ENCODE measurements around the gene RAB3GAP1.
"Not testable (repeated sequence)": the region's sequence is repeated elsewhere in the genome, so short reads cannot be mapped to it uniquely, and the experiment has no call there.

Gene RAB3GAP1

GRCh38 chr2:135121016-135121657 lies 69.0 kb downstream of the RAB3GAP1 start:
- no peak for DNase-seq
- Histone ChIP-seq H3K27me3 (ENCODE audit: insufficient read depth, low read depth, severe bottlenecking) (no peaks in the 10 kb centered on the region), H3K36me3 (peaks cover 32% of the 10 kb centered on the region), H3K4me3 (ENCODE audit: low read depth, low read length) (no peak overlapping the region), H3K27ac (no peak overlapping the region), H3K9me3 (ENCODE audit: severe bottlenecking) (no peaks in the 10 kb centered on the region)
- TF ChIP-seq, protein P1, sequence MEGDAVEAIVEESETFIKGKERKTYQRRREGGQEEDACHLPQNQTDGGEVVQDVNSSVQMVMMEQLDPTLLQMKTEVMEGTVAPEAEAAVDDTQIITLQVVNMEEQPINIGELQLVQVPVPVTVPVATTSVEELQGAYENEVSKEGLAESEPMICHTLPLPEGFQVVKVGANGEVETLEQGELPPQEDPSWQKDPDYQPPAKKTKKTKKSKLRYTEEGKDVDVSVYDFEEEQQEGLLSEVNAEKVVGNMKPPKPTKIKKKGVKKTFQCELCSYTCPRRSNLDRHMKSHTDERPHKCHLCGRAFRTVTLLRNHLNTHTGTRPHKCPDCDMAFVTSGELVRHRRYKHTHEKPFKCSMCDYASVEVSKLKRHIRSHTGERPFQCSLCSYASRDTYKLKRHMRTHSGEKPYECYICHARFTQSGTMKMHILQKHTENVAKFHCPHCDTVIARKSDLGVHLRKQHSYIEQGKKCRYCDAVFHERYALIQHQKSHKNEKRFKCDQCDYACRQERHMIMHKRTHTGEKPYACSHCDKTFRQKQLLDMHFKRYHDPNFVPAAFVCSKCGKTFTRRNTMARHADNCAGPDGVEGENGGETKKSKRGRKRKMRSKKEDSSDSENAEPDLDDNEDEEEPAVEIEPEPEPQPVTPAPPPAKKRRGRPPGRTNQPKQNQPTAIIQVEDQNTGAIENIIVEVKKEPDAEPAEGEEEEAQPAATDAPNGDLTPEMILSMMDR (IDR thresholded peaks at IDR 0.05; ENCODE audit: low read depth, low read length) = no peak

DNA sequence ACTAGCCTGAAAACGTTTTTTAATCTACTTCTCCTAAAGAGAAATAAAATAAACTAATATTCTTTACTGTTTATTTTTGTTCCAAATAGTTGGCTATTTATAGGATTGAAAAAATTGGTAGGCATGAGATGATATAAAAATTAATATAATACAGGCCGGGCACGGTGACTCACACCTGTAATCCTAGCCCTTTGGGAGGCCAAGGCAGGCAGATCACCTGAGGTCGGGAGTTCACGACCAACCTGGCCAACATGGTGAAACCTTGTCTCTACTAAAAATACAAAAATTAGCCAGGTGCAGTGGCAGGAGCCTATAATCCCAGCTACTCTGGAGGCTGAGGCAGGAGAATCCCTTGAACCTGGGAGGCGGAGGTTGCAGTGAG lies 69.6 kb downstream of the RAB3GAP1 start:
- H3K36me3 ChIP-seq = peaks cover 33% of the 10 kb centered on the region
- DNase-seq; H3K9me3 ChIP-seq (ENCODE audit: severe bottlenecking); H3K4me3 ChIP-seq (ENCODE audit: low read depth, low read length); H3K27ac ChIP-seq; H3K27me3 ChIP-seq (ENCODE audit: insufficient read depth, low read depth, severe bottlenecking): not testable (repeated sequence)

GRCh38 chr2:135124924-135125886 lies 73.1 kb downstream of the RAB3GAP1 start:
- Histone ChIP-seq H3K27me3 (ENCODE audit: insufficient read depth, low read depth, severe bottlenecking) (no peaks in the 10 kb centered on the region), H3K4me3 (ENCODE audit: low read depth, low read length) (no peak overlapping the region), H3K36me3 (peaks cover 58% of the 10 kb centered on the region), H3K27ac (no peak overlapping the region), H3K9me3 (ENCODE audit: severe bottlenecking) (no peaks in the 10 kb centered on the region)
- TF ChIP-seq, protein P1 (IDR thresholded peaks at IDR 0.05; ENCODE audit: low read depth, low read length) = no peak
- no peak for DNase-seq

DNA sequence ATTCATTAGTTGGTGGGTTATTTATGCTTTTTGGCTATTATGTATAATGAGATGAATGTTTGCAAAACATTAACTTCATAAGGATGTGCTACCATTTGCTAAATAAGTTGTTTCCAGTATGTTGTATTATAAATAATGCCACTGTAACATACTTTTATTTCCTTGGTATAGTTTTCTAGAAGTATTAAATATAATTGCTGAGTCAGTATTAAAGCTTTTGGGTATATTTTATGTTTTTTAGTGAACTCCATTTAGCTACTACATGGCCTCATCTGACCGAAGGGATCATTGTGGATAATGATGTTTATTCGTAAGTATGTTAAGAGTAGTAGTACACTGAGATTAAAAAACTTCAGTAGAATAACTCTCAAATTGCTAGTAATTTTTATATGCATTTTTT lies 73.8 kb downstream of the RAB3GAP1 start:
- DNase-seq = no peak
- Histone ChIP-seq H3K36me3 (peaks cover 57% of the 10 kb centered on the region), H3K27ac (no peak overlapping the region), H3K27me3 (ENCODE audit: insufficient read depth, low read depth, severe bottlenecking) (no peaks in the 10 kb centered on the region), H3K9me3 (ENCODE audit: severe bottlenecking) (no peaks in the 10 kb centered on the region), H3K4me3 (ENCODE audit: low read depth, low read length) (no peak overlapping the region)
- TF ChIP-seq, protein P1 (IDR thresholded peaks at IDR 0.05; ENCODE audit: low read depth, low read length) = no peak

GRCh38 chr2:135130751-135131150 lies 78.7 kb downstream of the RAB3GAP1 start:
- no peaks in the 10 kb centered on the region for H3K9me3 ChIP-seq (ENCODE audit: severe bottlenecking)
- TF ChIP-seq, protein P1 (IDR thresholded peaks at IDR 0.05; ENCODE audit: low read depth, low read length) = no peak
- no peak for DNase-seq
- H3K27me3 ChIP-seq (ENCODE audit: insufficient read depth, low read depth, severe bottlenecking) = no peaks in the 10 kb centered on the region
- no peak overlapping the region for H3K27ac ChIP-seq
- no peak overlapping the region for H3K4me3 ChIP-seq (ENCODE audit: low read depth, low read length)
- H3K36me3 ChIP-seq = peaks cover 78% of the 10 kb centered on the region

- H3K4me3 ChIP-seq (ENCODE audit: low read depth, low read length) = no peak overlapping the region
- peaks cover 75% of the 10 kb centered on the region for H3K36me3 ChIP-seq
- no peaks in the 10 kb centered on the region for H3K27me3 ChIP-seq (ENCODE audit: insufficient read depth, low read depth, severe bottlenecking)
- DNase-seq = no peak
- TF ChIP-seq, protein P1 (IDR thresholded peaks at IDR 0.05; ENCODE audit: low read depth, low read length) = no peak
- H3K9me3 ChIP-seq (ENCODE audit: severe bottlenecking) = no peaks in the 10 kb centered on the region
- H3K27ac ChIP-seq = no peak overlapping the region
Measured at GRCh38 chr2:135132314-135132713, 80.2 kb downstream of the RAB3GAP1 start.
